Mesothelial cell of epicardium (in vitro differentiated cells): ENCODE data around the gene RAB31. TPM values are rescaled to one million over a fixed set of nuclear protein-coding genes. Genes with fewer than 3 reads are reported as not detected.

Source experiments
- DNase-seq, 2 experiments: peaks; one replicate each; pipeline ENCODE4 v3.0.0; 2021; ENCODE audit warnings: low spot score in 2 of 2; ENCODE audit not compliant: unreplicated experiment in 2 of 2
- H3K27ac Mint-ChIP-seq: 2 replicates; pipeline ENCODE4 v1.8.0; 2021; ENCODE audit warnings: mixed read lengths
- H3K27me3 Mint-ChIP-seq: 2 replicates; pipeline ENCODE4 v1.8.0; 2021; ENCODE audit warnings: low read depth, mixed read lengths
- H3K36me3 Mint-ChIP-seq: 2 replicates; pipeline ENCODE4 v1.8.0; 2021; ENCODE audit warnings: mixed read lengths
- H3K4me1 Mint-ChIP-seq: 2 replicates; pipeline ENCODE4 v1.8.0; 2021; ENCODE audit warnings: mixed read lengths
- H3K4me3 Mint-ChIP-seq: 2 replicates; pipeline ENCODE4 v1.8.0; 2021; ENCODE audit warnings: mild to moderate bottlenecking, moderate library complexity, mixed read lengths
- H3K9me3 Mint-ChIP-seq: 2 replicates; pipeline ENCODE4 v1.8.0; 2021; ENCODE audit warnings: mixed read lengths
- total RNA-seq: library from RNA; stranded (reverse); gene quantifications from 3 replicates; pipeline ENCODE4 v1.2.1, GENCODE V29; 2021
- TF ChIP-seq, protein P1 (sequence below): fragments of 200-600 bp; sonication (generic); IDR thresholded peaks from one replicate; pipeline ENCODE4 v1.5.0; 2021; ENCODE audit warnings: antibody characterized with exemption; ENCODE audit not compliant: unreplicated experiment

RAB31 gene
- total RNA-seq, 1 donor from 2014 or later = 21.8 TPM

DNA sequence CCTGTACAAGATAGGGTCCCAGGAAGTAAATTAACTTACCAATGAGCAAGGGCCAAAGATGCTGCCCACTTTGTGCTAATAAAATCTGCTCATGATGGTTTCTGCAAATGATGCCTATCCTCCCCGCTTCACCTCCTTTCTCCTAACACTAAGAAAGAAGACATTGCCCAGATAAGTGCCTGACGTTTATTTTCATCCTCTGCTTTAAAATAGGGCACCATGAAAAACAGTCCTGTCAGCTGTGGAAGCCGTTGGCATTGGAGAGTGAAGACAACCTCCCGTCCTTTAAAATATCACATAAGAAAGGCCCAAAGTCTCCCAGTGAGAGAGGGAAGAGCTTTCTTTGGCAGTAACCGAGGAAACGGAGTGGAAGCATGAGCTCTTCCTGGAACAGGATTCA is 176.0 kb downstream of the RAB31 start:
- Mint-ChIP-seq H3K27me3 (peaks cover 7% of the 10 kb centered on the region), H3K4me3 (no peak overlapping the region), H3K4me1 (peaks cover 2% of the 10 kb centered on the region), H3K36me3 (no peaks in the 10 kb centered on the region), H3K27ac (no peak overlapping the region), H3K9me3 (peaks cover 6% of the 10 kb centered on the region)
- TF ChIP-seq, protein P1, sequence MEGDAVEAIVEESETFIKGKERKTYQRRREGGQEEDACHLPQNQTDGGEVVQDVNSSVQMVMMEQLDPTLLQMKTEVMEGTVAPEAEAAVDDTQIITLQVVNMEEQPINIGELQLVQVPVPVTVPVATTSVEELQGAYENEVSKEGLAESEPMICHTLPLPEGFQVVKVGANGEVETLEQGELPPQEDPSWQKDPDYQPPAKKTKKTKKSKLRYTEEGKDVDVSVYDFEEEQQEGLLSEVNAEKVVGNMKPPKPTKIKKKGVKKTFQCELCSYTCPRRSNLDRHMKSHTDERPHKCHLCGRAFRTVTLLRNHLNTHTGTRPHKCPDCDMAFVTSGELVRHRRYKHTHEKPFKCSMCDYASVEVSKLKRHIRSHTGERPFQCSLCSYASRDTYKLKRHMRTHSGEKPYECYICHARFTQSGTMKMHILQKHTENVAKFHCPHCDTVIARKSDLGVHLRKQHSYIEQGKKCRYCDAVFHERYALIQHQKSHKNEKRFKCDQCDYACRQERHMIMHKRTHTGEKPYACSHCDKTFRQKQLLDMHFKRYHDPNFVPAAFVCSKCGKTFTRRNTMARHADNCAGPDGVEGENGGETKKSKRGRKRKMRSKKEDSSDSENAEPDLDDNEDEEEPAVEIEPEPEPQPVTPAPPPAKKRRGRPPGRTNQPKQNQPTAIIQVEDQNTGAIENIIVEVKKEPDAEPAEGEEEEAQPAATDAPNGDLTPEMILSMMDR = no peak
- no peak for DNase-seq

DNA sequence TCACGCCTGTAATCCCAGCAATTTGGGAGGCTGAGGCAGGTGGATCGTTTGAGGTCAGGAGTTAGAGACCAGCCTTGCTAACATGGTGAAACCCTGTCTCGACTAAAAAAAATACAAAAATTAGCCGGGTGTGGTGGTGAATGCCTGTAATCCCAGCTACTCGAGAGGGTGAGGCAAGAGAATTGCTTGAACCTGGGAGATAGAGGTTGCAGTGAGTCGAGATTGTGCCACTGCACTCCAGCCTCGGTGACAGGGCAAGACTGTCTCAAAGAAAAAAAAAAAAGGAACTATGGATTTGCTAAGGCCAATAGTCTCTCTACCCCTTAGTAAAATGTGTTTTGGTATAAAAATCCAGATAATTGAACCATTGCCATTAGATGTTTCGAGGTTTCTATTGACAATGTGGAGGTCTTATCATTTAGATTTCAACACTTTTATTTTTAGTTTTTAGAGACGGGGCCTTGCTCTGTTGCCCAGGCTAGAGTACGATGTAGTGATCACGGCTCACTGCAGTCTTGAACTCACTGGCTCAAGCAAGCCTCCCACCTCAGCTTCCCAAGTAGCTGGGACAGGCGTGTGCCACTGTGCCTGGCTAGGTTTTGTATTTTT is 176.5 kb downstream of the RAB31 start:
- DNase-seq = no peak
- H3K4me1 Mint-ChIP-seq = peaks cover 2% of the 10 kb centered on the region
- no peak overlapping the region for H3K4me3 Mint-ChIP-seq
- H3K9me3 Mint-ChIP-seq = peaks cover 6% of the 10 kb centered on the region
- H3K27ac Mint-ChIP-seq = no peak overlapping the region
- TF ChIP-seq, protein P1 = no peak
- H3K36me3 Mint-ChIP-seq = no peaks in the 10 kb centered on the region
- H3K27me3 Mint-ChIP-seq = peaks cover 7% of the 10 kb centered on the region

DNA sequence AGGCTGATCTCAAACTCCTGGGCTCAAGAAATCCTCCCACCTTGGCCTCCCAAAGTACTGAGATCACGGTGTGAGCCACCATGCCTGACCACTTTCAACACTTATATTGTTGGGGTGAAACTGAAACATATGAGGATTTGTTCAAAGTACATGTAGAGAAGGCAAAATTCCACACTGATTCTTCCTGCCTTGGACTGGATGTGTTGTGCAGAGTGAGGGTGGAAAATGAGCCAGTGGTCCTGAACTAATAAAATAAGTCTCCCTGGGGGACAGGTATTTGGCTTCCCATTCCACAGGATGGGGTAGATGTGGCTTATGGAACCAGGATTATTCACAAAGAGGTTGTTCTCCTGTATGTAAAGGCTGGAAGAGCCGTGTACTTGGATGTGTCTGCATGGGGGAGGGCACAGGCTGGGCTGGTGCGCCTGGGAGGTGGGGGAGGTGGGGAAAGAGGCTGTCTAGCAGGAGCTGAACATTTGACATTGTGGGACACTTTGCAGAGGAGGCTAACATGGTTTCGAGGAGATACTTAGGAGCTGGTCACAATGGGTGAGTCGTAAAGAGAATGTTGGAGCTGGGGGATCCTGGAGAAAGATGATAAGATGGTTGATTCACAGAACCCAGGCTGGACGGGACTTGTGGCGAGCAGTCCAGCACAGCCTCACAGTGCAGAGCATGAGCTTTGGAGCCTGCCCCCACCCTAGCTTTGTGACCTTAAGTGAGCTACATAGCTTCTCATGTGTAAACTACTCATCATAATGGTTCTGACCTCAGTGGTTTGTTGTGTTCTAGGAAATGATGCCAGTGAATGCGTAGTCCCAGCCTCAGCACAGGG is 177.3 kb downstream of the RAB31 start, which contains the start of gene TXNDC2:
Gene TXNDC2 (plus strand): TSS at position 804 of the 835 bp plus-strand sequence. CDS start 708 bp downstream, outside the sequence.
- H3K27me3 Mint-ChIP-seq = peaks cover 7% of the 10 kb centered on the region
- peaks cover 2% of the 10 kb centered on the region for H3K4me1 Mint-ChIP-seq
- H3K4me3 Mint-ChIP-seq = no peak within 1 kb of the TSS
- H3K9me3 Mint-ChIP-seq = peaks cover 6% of the 10 kb centered on the region
- H3K27ac Mint-ChIP-seq = no peak within 1 kb of the TSS
- TF ChIP-seq, protein P1 = no peak
- no peaks in the 10 kb centered on the region for H3K36me3 Mint-ChIP-seq
- no peak for DNase-seq

DNA sequence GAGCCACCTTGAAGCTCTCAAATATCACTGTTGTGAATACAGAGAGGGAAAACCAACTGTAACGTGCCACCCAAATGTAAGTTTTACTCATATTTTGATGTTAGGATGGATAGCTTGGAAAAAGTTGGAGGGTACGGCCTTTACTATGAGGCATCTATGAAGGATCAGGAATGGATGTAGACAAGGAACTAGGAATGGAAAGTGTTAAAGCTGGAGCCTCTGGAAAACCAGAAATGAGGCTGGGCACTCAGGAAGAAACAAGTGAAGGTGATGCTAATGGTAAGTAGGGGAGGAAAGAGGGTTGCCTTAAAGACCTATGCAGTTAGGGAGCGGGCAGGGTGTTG is 177.9 kb downstream of the RAB31 start:
- no peaks in the 10 kb centered on the region for H3K4me1 Mint-ChIP-seq
- H3K9me3 Mint-ChIP-seq = peaks cover 3% of the 10 kb centered on the region

DNA sequence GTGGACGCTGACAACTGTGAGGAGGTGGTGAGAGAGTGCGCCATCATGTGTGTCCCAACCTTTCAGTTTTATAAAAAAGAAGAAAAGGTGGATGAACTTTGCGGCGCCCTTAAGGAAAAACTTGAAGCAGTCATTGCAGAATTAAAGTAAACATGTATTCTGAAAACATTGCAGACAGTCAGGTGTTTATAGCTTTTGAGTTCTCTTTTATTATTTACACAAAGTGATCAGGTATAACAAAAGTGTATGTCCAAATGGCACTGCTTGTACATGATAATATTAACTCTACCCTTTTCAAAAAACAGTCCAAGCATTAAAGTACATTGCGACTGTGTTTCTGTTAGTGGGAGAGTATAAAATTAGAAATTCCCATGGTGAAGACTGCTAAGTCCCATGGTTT is 179.9 kb downstream of the RAB31 start:
- H3K27ac Mint-ChIP-seq = no peak overlapping the region
- H3K4me3 Mint-ChIP-seq = no peak overlapping the region
- no peaks in the 10 kb centered on the region for H3K4me1 Mint-ChIP-seq
- no peaks in the 10 kb centered on the region for H3K36me3 Mint-ChIP-seq
- peaks cover 7% of the 10 kb centered on the region for H3K27me3 Mint-ChIP-seq
- no peak for DNase-seq
- H3K9me3 Mint-ChIP-seq = peaks cover 3% of the 10 kb centered on the region
- TF ChIP-seq, protein P1 = no peak

More for the DNA sequence above, 177.9 kb downstream of the RAB31 start:
- no peak for DNase-seq
- H3K27me3 Mint-ChIP-seq = peaks cover 7% of the 10 kb centered on the region
- H3K4me3 Mint-ChIP-seq = no peak overlapping the region
- no peaks in the 10 kb centered on the region for H3K36me3 Mint-ChIP-seq
- H3K27ac Mint-ChIP-seq = no peak overlapping the region
- TF ChIP-seq, protein P1 = no peak
